Activated CD4-positive, alpha-beta T cell treated with anti-CD3 and anti-CD28 coated beads, Interleukin-2, amount 10 ng/mL, durations not matched to agents 7 days and 5 days (primary cell): Measurements from ENCODE around the gene CFAP53. TPM values are rescaled to one million over a fixed set of nuclear protein-coding genes. Genes with fewer than 3 reads are reported as not detected.
A peak's percentile ranks its signal among the peaks of the same experiment; 100 is the strongest.
"Not testable (repeated sequence)": the region's sequence is repeated elsewhere in the genome, so short reads cannot be mapped to it uniquely, and the experiment has no call there.

Experiments used
- CTCF ChIA-PET: fragments of 350-600 bp; sonication (Branson Sonifier 250); formaldehyde crosslinking; loops from one replicate; lab custom pipeline; 2021; ENCODE audit warnings: antibody characterized with exemption; lab: Charles Lee
- POLR2A ChIA-PET: fragments of 350-600 bp; sonication (Branson Sonifier 250); formaldehyde crosslinking; loops from one replicate; lab custom pipeline; 2021; ENCODE audit warnings: antibody characterized with exemption; lab: Charles Lee
- DNase-seq: peaks from one replicate; pipeline ENCODE4 v3.0.0-alpha.2; 2020
- H3K27ac Mint-ChIP-seq: one replicate; pipeline ENCODE4 v1.8.0; 2021; ENCODE audit warnings: mild to moderate bottlenecking, moderate library complexity, mixed read lengths
- H3K27me3 Mint-ChIP-seq: one replicate; pipeline ENCODE4 v1.8.0; 2021; ENCODE audit warnings: mixed read lengths
- H3K36me3 Mint-ChIP-seq: one replicate; pipeline ENCODE4 v1.8.0; 2021; ENCODE audit warnings: low read depth, mixed read lengths
- H3K4me1 Mint-ChIP-seq: one replicate; pipeline ENCODE4 v1.8.0; 2021; ENCODE audit warnings: mixed read lengths
- H3K4me3 Mint-ChIP-seq: one replicate; pipeline ENCODE4 v1.8.0; 2021; ENCODE audit warnings: mild to moderate bottlenecking, moderate library complexity, mixed read lengths
- H3K9me3 Mint-ChIP-seq: one replicate; pipeline ENCODE4 v1.8.0; 2021; ENCODE audit warnings: mixed read lengths
- total RNA-seq, 2 experiments: library from RNA; stranded (reverse); gene quantifications; one replicate each; pipeline ENCODE4 v1.2.3, GENCODE V29; 2021

The CFAP53 gene
- total RNA-seq, 2 experiments from 2014 or later = 0.50 to 0.56 TPM

DNA sequence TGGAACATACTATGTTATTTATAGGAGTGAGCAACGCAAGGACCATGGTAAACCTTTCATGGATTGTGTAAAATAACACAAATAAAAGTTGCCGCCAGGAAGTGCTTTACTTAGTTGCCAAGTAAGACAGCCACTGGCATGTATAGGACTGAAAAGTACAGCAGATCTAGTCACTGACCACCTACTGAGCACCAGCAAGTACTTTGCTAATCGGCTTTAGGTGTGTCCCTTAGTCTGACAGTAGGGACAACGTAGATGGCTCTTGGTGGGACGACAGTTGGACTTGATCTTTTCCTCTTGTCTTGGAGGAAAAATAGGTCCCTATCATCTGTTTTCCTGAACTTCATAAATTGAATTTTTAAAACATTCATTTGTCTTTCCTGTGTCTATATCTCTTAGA, 34.8 kb upstream of the CFAP53 start:
- peaks cover 18% of the 10 kb centered on the region for H3K4me1 Mint-ChIP-seq
- H3K4me3 Mint-ChIP-seq = no peak overlapping the region
- ChIA-PET POLR2A (no interaction called here), CTCF (no interaction called here)
- no peak overlapping the region for H3K27ac Mint-ChIP-seq
- peaks cover 1% of the 10 kb centered on the region for H3K36me3 Mint-ChIP-seq
- peaks cover 4% of the 10 kb centered on the region for H3K9me3 Mint-ChIP-seq
- peaks cover 64% of the 10 kb centered on the region for H3K27me3 Mint-ChIP-seq
- DNase-seq = no peak

DNA sequence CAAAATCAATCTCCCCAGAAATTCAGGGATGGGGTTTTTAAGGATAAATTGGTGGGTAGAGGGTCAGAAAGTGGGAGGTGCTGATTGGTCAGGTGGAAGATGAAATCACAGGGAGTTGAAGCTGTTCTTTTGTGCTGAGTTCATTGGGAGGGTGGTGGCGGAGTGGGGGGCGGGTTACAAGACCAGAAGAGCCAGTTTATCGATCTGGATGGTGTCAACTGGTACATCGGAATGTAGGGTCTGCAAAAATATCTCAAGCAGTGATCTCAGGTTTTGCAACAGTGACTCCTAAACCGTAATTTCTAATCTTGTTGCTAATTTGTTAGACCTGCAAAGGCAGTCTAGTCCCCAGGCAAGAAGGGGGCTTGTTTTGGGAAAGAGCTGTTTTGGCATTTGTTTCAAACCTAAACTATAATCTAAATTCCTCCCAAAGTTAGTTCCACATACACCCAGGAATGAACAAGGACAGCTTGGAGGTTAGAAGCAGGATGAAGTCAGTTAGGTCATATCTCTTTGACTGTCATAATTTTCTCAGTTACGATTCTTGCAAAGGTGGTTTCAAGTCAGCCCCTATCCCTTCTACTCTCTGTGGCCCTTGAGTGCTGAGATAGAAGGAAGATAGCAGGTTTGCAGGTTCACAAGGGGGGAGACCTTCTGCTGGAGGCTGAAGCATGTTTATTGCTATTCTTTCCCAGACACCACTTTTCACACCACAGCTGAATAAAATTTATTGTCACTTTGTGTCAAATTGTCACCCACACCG, 33.5 kb upstream of the CFAP53 start:
- Mint-ChIP-seq H3K27ac (no peak overlapping the region), H3K4me1 (peaks cover 18% of the 10 kb centered on the region), H3K27me3 (peaks cover 60% of the 10 kb centered on the region), H3K36me3 (no peaks in the 10 kb centered on the region), H3K9me3 (no peaks in the 10 kb centered on the region), H3K4me3 (no peak overlapping the region)
- POLR2A ChIA-PET = no interaction called here
- CTCF ChIA-PET = interaction anchor here (1.0 to 1.8 kb wide), 4 partner anchors 10 to 57 kb away, joined by 3 to 5 read pairs (median 4); partner anchors contain the start of gene MBD1
- DNase-seq = no peak

DNA sequence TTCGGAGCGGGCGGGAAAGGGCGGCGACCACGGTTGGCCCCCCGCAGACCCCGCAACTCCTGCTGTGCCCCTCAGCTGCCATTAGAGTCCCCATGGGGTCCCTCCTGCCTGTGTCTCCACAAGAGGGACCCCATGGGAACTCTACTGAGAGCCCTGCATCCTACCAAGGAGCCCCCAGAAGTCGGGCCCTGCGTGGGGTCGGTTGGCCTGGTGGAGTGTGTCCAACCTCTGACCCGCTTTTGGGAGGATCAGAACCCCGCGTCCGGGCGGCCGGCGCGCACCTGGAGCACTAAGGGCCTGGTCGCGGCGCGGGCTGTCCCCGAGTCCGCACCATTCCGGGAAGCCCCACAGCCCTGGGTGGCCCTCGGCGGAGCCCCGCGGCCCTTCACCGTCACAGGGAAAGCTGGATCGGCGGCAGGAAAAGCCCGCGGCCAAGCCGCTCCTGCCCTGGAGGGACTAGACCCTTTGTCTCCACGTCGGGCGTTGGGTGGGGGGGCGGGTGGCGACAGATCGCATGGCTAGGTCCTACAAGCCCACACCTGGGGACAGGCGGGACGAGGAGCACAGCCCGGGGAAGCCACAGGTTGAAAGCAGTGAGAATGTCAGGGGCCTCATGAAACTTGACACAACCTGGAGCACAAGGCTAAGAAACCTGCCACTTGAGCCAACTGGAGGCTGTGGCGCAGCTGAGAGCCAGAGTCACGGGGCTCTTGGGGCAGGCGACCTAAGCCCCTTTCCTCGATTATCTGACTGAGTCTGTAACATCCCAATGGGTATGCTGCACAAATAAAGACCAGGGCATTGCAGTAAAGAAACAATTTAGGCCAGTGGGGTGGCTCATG, 32.4 kb upstream of the CFAP53 start:
- POLR2A ChIA-PET = no interaction called here
- H3K27ac Mint-ChIP-seq = no peak overlapping the region
- H3K27me3 Mint-ChIP-seq = peaks cover 49% of the 10 kb centered on the region
- no peak for DNase-seq
- H3K4me3 Mint-ChIP-seq = no peak overlapping the region
- peaks cover 18% of the 10 kb centered on the region for H3K4me1 Mint-ChIP-seq
- CTCF ChIA-PET = interaction anchor here (0.6 to 1.8 kb wide), 3 partner anchors 11 to 58 kb away, joined by 3 to 5 read pairs (median 4); no protein-coding TSS in a partner anchor
- peaks cover 2% of the 10 kb centered on the region for H3K9me3 Mint-ChIP-seq
- H3K36me3 Mint-ChIP-seq = no peaks in the 10 kb centered on the region

DNA sequence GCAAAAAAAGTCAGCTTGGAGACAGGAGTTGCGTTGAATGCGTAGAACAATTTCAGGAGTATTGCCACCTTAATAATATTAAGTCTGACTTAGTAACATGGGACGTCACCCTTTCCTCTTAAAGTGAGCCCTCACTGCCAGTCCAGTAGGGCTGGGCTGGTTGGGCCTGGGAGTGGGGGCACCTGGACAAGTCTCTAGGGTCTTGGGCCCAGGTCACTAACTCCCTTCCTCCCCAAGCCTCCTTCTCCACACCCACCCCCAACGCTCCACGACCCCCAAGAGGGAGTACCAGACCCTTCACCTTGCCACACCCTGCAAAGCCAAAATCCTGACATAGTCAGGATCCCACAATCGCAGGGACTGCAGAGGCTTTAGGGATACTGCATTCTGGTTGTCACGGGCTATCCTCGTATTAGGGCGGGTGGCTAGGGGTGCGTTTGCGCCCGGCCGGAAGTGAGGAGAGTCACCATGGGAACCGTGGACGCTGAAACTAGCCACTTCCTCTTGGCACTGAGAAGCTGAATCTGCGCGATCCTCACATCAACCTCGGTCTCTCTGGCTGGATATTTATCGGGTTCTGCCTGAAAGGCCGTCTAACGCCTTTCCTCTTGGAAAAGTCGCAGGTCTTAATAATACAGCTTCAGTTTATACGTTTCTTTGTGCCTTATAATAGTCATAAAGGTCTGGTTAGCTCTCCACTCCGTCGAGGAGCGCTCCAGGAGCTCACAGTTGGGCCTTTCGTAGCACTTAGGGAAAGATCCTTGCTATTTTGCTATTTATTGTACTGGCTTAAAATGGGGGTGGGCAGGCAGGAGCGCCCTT, 31.5 kb upstream of the CFAP53 start:
- peak overlapping the region; percentile 52 for H3K4me3 Mint-ChIP-seq
- no peaks in the 10 kb centered on the region for H3K36me3 Mint-ChIP-seq
- H3K9me3 Mint-ChIP-seq = peaks cover 2% of the 10 kb centered on the region
- ChIA-PET POLR2A (no interaction called here), CTCF (interaction anchor here (0.6 kb wide), 1 partner anchor 15 kb away, joined by 3 read pairs; no protein-coding TSS in a partner anchor)
- H3K27me3 Mint-ChIP-seq = peaks cover 42% of the 10 kb centered on the region
- DNase-seq = peak; percentile 81
- peaks cover 18% of the 10 kb centered on the region for H3K4me1 Mint-ChIP-seq
- no peak overlapping the region for H3K27ac Mint-ChIP-seq

DNA sequence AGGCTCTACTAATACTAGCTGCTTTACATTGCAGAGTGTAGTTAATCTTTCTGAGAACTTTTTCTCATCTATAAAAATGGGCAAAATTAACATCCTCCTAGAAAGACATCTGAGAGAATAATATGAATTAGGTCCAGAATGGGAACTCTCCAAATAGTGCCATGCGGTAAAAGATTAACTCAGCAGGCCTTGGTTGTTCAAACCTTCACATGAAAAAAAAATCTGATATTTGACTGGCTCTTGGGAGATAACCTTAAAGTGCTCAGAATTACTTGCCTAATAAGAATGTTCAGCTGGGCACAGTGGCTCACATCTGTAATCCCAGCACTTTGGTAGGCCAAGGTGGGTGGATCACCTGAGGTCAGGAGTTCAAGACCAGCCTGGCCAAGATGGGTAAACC, 26.7 kb upstream of the CFAP53 start:
- Mint-ChIP-seq H3K36me3 (no peaks in the 10 kb centered on the region), H3K9me3 (peaks cover 2% of the 10 kb centered on the region), H3K27ac (no peak overlapping the region), H3K4me1 (peaks cover 16% of the 10 kb centered on the region), H3K4me3 (no peak overlapping the region), H3K27me3 (peaks cover 9% of the 10 kb centered on the region)
- no peak for DNase-seq
- CTCF ChIA-PET = no interaction called here
- POLR2A ChIA-PET = no interaction called here

DNA sequence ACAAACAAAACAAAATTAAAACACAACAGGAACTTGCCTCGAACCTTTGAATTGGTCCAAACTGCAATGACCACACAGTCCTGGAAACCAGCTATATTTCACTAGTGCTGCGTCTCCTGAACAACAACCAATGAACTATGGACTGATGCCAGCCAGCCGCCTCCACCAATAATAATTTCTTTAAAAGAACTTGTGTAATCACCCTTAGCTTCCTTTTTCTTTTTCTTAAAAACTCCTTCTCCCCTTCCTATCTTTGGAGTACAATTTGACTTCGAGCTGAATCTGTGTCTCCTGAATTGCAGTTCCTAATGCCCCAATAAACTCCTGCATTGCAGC, 22.8 kb upstream of the CFAP53 start:
- peaks cover 25% of the 10 kb centered on the region for H3K4me1 Mint-ChIP-seq
- H3K4me3 Mint-ChIP-seq = peak overlapping the region; percentile 59
- H3K36me3 Mint-ChIP-seq = peaks cover 26% of the 10 kb centered on the region
- H3K27ac Mint-ChIP-seq = peak overlapping the region; percentile 71
- no peak for DNase-seq
- POLR2A ChIA-PET = interaction anchor here (0.6 to 0.9 kb wide), 2 partner anchors 13 to 145 kb away, joined by 3 read pairs; no protein-coding TSS in a partner anchor
- CTCF ChIA-PET = interaction anchor here (1.0 to 2.0 kb wide), 5 partner anchors 11 to 785 kb away, joined by 3 to 8 read pairs (median 4); no protein-coding TSS in a partner anchor
- no peaks in the 10 kb centered on the region for H3K27me3 Mint-ChIP-seq
- H3K9me3 Mint-ChIP-seq = peaks cover 2% of the 10 kb centered on the region

DNA sequence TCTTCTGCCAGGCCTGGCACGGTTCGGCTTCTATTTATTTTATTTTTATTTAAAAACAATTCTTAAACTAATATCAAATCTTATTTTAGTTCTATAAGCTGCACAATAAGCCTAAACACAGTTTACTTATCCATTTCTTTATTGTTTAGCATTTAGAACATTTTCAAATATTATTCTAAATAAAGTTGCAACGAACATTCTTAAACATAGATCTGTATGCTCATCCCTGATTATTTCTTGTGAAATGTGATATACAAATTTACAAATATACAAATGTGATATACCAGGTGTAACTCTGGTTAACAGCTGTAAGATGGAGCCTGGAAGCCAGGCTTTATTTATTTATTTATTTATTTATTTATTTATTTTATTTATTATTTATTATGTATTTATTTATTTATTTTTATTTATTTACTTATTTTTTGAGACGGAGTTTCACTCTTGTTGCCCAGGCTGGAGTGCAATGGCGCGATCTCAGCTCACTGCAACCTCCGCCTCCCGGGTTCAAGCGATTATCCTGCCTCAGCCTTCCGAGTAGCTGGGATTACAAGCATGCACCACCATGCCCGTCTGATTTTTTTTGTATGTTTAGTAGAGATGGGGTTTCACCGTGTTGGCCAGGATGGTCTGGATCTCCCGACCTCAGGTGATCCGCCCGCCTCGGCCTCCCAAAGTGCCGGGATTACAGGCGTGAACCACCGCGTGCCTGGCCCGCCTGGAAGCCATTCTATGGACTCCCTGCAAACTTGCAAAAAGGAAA, 22.2 kb upstream of the CFAP53 start:
- Mint-ChIP-seq H3K4me1 (peaks cover 31% of the 10 kb centered on the region), H3K36me3 (peaks cover 30% of the 10 kb centered on the region), H3K4me3 (peak overlapping the region; percentile 99), H3K27ac (peak overlapping the region; percentile 97)
- H3K9me3 Mint-ChIP-seq, H3K27me3 Mint-ChIP-seq, DNase-seq: not testable (repeated sequence)
- ChIA-PET CTCF (interaction anchor here (1.2 to 2.0 kb wide), 3 partner anchors 11 to 33 kb away, joined by 3 to 8 read pairs (median 4); no protein-coding TSS in a partner anchor), POLR2A (interaction anchor here (0.6 to 0.9 kb wide), 2 partner anchors 14 to 146 kb away, joined by 3 read pairs; no protein-coding TSS in a partner anchor)

DNA sequence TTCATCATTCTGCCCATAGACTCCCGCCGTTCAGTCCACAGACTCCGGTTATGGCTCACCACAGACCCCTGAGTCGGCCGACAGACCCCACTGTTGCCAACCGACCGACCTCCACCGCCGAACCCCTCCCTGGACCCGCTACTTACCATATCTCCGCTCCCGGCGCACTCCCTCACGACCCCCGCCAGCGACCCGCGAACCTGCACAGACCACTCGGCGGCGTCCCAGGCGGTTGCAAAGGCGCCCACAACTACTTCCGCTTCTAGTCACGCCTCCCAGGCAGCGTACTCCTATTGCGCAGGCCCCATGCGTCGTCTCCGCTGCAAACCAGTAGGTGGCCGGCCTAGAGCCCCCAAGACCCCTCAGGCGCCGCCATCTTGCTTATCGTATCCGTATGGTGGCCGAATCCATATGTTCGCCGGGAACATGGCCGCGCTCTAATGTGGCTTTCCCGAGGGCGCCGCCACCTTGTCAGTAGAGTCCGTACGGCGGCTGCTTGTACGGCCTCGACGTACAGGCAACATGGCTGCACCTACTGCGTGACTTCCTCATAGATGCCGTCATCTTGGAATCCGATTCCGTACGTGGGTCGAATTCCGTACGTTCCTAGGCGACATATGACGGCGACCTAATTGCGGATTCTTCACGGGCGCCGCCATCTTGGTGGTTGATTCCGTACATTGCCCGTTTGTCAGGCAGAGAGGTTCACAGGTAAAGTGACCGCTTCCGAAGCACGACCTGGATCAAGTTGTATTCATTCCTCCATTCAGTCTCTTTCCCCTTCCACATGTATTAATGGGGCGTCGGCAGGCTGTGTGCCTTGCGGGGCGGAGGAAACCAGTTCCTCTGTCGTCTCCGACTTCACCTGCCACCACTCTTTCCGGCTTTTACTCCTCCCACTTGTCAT, 21.4 kb upstream of the CFAP53 start, which contains the start of gene CXXC1:
CXXC1 (minus strand) TSS at position 252 of the 907 bp plus-strand sequence; CDS start at position 149, 103 bp downstream.
- peak within 1 kb of the TSS; percentile 97 for H3K27ac Mint-ChIP-seq
- POLR2A ChIA-PET = no interaction called here
- H3K4me3 Mint-ChIP-seq = peak within 1 kb of the TSS; percentile 99
- H3K27me3 Mint-ChIP-seq = no peaks in the 10 kb centered on the region
- H3K9me3 Mint-ChIP-seq = no peaks in the 10 kb centered on the region
- peaks cover 37% of the 10 kb centered on the region for H3K4me1 Mint-ChIP-seq
- H3K36me3 Mint-ChIP-seq = peaks cover 39% of the 10 kb centered on the region
- CTCF ChIA-PET = no interaction called here
- peak; percentile 97 for DNase-seq

DNA sequence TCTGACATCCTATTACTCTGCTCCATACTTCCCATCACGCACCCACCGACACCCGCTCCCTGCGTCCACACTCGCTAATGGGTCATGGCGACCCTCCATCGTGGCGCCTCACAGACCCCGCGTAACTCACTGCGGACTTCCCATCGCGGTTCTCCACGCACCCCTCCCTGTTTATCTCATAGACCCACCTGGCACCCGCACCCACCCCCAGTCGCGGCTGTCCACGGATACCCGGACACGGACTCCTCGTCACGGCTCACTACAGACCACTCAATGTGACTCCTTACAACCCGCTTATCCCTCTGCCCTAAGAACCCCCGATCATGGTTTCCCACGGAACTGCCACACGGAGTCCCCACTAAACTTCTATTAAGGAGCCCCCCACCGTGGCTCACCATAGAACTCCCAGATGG, 20.7 kb upstream of the CFAP53 start:
- Mint-ChIP-seq H3K27ac (peak overlapping the region; percentile 97), H3K4me3 (peak overlapping the region; percentile 99), H3K9me3 (no peaks in the 10 kb centered on the region), H3K27me3 (no peaks in the 10 kb centered on the region), H3K4me1 (peaks cover 44% of the 10 kb centered on the region), H3K36me3 (peaks cover 44% of the 10 kb centered on the region)
- DNase-seq = no peak
- ChIA-PET POLR2A (no interaction called here), CTCF (no interaction called here)

DNA sequence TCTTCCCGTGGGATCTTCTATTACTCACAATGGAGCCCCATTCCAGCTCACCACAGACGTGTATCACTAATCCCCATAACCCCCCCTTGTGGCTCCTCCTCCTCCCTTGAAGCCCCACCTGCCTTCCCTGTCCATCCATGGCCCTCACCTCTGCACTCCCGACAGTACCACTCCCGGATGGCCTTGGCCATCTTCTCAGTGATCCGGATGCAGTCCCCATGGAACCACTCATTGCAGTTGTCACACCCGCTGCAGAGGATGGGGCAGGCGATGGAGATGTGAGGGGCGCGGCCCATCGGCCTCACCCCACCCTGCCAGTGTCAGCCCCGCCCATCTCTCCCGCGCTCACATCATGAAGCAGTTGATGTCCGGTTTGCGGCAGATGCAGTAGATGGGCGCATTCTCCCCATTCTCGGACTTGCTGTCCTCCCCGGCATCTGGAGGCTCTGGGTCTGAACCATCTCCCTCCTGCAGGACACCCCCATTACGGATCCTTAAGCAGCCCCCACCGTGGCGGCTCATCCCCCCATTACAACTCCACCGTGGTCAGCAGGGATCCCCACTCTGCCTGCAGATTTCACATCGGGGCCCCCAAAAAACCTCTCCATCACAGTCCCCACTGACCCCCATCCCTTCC, 20.2 kb upstream of the CFAP53 start:
- peaks cover 44% of the 10 kb centered on the region for H3K36me3 Mint-ChIP-seq

More for the DNA sequence above, 20.2 kb upstream of the CFAP53 start:
- Mint-ChIP-seq H3K27me3 (no peaks in the 10 kb centered on the region), H3K27ac (peak overlapping the region; percentile 97), H3K9me3 (no peaks in the 10 kb centered on the region), H3K4me1 (peaks cover 44% of the 10 kb centered on the region), H3K4me3 (peak overlapping the region; percentile 99)
- ChIA-PET POLR2A (no interaction called here), CTCF (no interaction called here)
- DNase-seq = no peak
